K562 (cell line): ENCODE data around the gene FASTK. TPM values are rescaled to one million over a fixed set of nuclear protein-coding genes. Genes with fewer than 3 reads are reported as not detected.
A peak's percentile ranks its signal among the peaks of the same experiment; 100 is the strongest.

Source experiments
- ADNP ChIP-seq: fragments of 200-800 bp; sonication (Bioruptor generic); IDR thresholded peaks from 2 replicates; pipeline ENCODE4 v1.6.1; 2016; ENCODE audit warnings: missing genetic modification characterization, missing compliant biosample characterization
- FOXJ3 ChIP-seq: sonication (generic); formaldehyde crosslinking; IDR thresholded peaks from 2 replicates; pipeline ENCODE4 v1.4.0; 2020; ENCODE audit warnings: mild to moderate bottlenecking, missing genetic modification reagents
- FOXK2 ChIP-seq, 2 experiments: fragments of 450-650 bp; IDR thresholded peaks in 1 of 2; conservative IDR thresholded peaks in 1 of 2; 2 replicates each; pipeline ENCODE4 v1.6.1; 2016; ENCODE audit warnings: low read depth in 2 of 2, mild to moderate bottlenecking in 1 of 2
- GTF2F1 ChIP-seq: IDR thresholded peaks from 2 replicates; pipeline ENCODE4 v1.6.1; 2011; ENCODE audit warnings: low read depth, low read length, improper control_type of control experiment
- HNRNPL ChIP-seq: fragments of 200-400 bp; formaldehyde crosslinking; IDR thresholded peaks from 2 replicates; pipeline ENCODE4 v1.6.1; 2017; ENCODE audit warnings: low read depth, mild to moderate bottlenecking, low read length
- RBM17 ChIP-seq: fragments of 200-400 bp; formaldehyde crosslinking; IDR thresholded peaks from 2 replicates; pipeline ENCODE4 v1.6.1; 2017; ENCODE audit warnings: low read depth, mild to moderate bottlenecking, low read length, borderline replicate concordance
- SIN3A ChIP-seq, 2 experiments: fragments of 150-350 bp in 1 of 2; IDR thresholded peaks; 2 replicates each; pipeline ENCODE4 v1.6.1; 2011 to 2016; ENCODE audit warnings: borderline replicate concordance in 2 of 2, low read depth in 2 of 2, low read length in 2 of 2, mild to moderate bottlenecking in 2 of 2, moderate library complexity in 2 of 2; ENCODE audit not compliant: control insufficient read depth in 1 of 2
- SLC30A9 ChIP-seq: fragments of 250-450 bp; sonication (Bioruptor Pico); IDR thresholded peaks from 2 replicates; pipeline ENCODE4 v1.8.0; 2022; ENCODE audit warnings: mild to moderate bottlenecking, moderate library complexity
- SMARCA4 ChIP-seq: fragments of 450-650 bp; IDR thresholded peaks from 2 replicates; pipeline ENCODE4 v1.6.1; 2016
- TAF9B ChIP-seq: fragments of 450-650 bp; IDR thresholded peaks from 2 replicates; pipeline ENCODE4 v1.6.1; 2018; ENCODE audit warnings: mild to moderate bottlenecking; ENCODE audit not compliant: partially characterized antibody
- ZNF197 ChIP-seq: fragments of 200-800 bp; sonication (Bioruptor generic); IDR thresholded peaks from 2 replicates; pipeline ENCODE4 v1.6.1; 2016; ENCODE audit warnings: low read depth, missing genetic modification characterization, missing compliant biosample characterization
- ZNF696 ChIP-seq: fragments of 250-450 bp; sonication (Bioruptor Pico); conservative IDR thresholded peaks from 2 replicates; pipeline ENCODE4 v1.4.0; 2020; ENCODE audit warnings: mild to moderate bottlenecking, moderate library complexity
- ZNF699 ChIP-seq: fragments of 250-450 bp; sonication (Bioruptor Pico); IDR thresholded peaks from 2 replicates; pipeline ENCODE4 v1.8.0; 2021; ENCODE audit warnings: mild to moderate bottlenecking, moderate library complexity; ENCODE audit not compliant: insufficient replicate concordance
- ZNF785 ChIP-seq: fragments of 250-450 bp; sonication (Bioruptor Pico); IDR thresholded peaks from 2 replicates; pipeline ENCODE4 v1.4.0; 2020; ENCODE audit warnings: mild to moderate bottlenecking
- polyA plus RNA-seq, 8 experiments: library from polyadenylated mRNA; depleted of rRNA in 4 of 8; stranded (reverse) in 5 of 8; unstranded in 3 of 8; fragments of >200 nt; fragmentation: Nextera tagmentation in 2 of 8; fragmentation: Illumina TruSeq in 1 of 8; extraction: Ambion mirVana in 2 of 8; extraction: Trizol in 1 of 8; gene quantifications; 2 replicates each; pipeline versions ENCODE4 v1.2.1 to v1.2.3, GENCODE V29; 2011 to 2014; ENCODE audit warnings: inconsistent platforms in 1 of 8, missing spikeins in 1 of 8
- total RNA-seq, 7 experiments: library from RNA; depleted of rRNA in 6 of 7; stranded (reverse); fragments of >200 nt in 6 of 7; fragmentation: Illumina TruSeq in 2 of 7; extraction: Trizol in 2 of 7; gene quantifications; 2 replicates each; pipeline versions ENCODE4 v1.2.1 to v1.2.3, GENCODE V29; 2011 to 2021; ENCODE audit warnings: low replicate concordance in 1 of 7
- TF ChIP-seq, protein P1 (sequence below): fragments of 250-450 bp; sonication (Bioruptor Pico); IDR thresholded peaks from 2 replicates; pipeline ENCODE4 v1.5.0; 2021
- TF ChIP-seq, protein P2 (sequence below): sonication (generic); formaldehyde crosslinking; IDR thresholded peaks from 2 replicates; pipeline ENCODE4 v1.8.0; 2022; ENCODE audit warnings: mild to moderate bottlenecking, missing genetic modification reagents
- TF ChIP-seq, protein P3 (sequence below): fragments of 250-450 bp; sonication (Bioruptor Pico); IDR thresholded peaks from 2 replicates; pipeline ENCODE4 v1.8.0; 2021; ENCODE audit warnings: mild to moderate bottlenecking, moderate library complexity
- TF ChIP-seq, protein P4 (sequence below): fragments of 250-450 bp; sonication (Bioruptor Pico); IDR thresholded peaks from 2 replicates; pipeline ENCODE4 v1.4.0; 2020
- TF ChIP-seq, protein P5 (sequence below): fragments of 200-400 bp; formaldehyde crosslinking; IDR thresholded peaks from 2 replicates; pipeline ENCODE4 v1.6.1; 2017; ENCODE audit warnings: mild to moderate bottlenecking, low read depth, low read length, moderate library complexity

Gene FASTK
- total and polyA plus RNA-seq, 9 of the 15 experiments (the other 6 are each of a cell fraction or from before 2014, with no cell fraction given) = 0.51 to 150 (median 48.2) TPM

DNA sequence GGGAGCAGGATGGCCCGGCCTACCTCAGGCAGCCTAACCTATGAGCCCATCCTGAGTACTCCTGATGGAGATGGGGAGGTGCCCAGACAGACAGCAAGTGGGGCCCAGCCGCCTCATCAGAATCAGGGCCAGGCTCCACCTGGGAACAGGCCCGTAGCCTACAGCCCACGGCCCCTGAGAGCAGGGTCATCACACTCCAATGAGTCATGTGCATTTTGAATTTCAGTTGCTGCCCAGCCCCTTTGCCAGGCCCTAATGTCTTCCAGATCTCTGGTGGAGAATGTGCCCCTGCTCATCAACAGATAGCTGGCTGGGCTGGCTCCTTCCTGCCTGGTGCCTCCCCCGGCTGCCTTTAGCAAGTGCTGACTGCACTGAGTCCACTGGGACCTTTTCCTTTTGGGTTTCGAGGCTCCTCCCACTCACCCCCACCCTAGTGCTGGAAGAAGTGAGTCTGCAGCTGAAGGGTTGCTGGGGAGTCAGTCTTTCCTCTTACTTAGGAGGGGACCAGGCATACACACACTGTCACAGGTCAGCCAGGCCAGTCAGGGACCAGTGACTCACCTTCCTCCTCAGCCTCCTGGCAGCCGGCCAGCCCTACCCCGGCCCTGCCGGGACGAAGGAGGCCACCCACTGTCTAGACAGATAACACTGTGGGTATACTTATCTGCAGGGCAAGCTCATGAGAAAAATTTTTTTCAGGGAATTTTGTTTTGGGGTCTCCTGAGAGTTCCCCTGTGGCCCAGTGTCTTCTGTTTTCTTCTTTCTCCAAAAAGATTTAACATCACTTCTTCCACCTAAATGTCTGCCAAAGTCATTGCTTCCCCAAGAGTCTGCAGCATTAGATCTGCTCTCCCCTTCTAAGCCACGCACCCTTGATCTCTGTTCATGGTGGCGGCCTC lies 41.4 kb downstream of the FASTK start (continued):
- TF ChIP-seq, protein P1, sequence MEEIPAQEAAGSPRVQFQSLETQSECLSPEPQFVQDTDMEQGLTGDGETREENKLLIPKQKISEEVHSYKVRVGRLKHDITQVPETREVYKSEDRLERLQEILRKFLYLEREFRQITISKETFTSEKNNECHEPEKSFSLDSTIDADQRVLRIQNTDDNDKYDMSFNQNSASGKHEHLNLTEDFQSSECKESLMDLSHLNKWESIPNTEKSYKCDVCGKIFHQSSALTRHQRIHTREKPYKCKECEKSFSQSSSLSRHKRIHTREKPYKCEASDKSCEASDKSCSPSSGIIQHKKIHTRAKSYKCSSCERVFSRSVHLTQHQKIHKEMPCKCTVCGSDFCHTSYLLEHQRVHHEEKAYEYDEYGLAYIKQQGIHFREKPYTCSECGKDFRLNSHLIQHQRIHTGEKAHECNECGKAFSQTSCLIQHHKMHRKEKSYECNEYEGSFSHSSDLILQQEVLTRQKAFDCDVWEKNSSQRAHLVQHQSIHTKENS (CRISPR knock-in tag) = no peak
- no peak for TF ChIP-seq GTF2F1
- no peak for TF ChIP-seq SLC30A9
- peak; percentile 100 for TF ChIP-seq SMARCA4
- peak; percentile 61 to 65; a peak in 2 of 4 replicates for TF ChIP-seq FOXK2 (conservative IDR thresholded peaks at IDR 0.05 in 1 of 2, IDR thresholded peaks at IDR 0.05 in 1 of 2; ENCODE audit: low read depth in 2 of 2)
- TF ChIP-seq, protein P2, sequence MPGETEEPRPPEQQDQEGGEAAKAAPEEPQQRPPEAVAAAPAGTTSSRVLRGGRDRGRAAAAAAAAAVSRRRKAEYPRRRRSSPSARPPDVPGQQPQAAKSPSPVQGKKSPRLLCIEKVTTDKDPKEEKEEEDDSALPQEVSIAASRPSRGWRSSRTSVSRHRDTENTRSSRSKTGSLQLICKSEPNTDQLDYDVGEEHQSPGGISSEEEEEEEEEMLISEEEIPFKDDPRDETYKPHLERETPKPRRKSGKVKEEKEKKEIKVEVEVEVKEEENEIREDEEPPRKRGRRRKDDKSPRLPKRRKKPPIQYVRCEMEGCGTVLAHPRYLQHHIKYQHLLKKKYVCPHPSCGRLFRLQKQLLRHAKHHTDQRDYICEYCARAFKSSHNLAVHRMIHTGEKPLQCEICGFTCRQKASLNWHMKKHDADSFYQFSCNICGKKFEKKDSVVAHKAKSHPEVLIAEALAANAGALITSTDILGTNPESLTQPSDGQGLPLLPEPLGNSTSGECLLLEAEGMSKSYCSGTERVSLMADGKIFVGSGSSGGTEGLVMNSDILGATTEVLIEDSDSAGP = no peak
- no peak for TF ChIP-seq RBM17
- TF ChIP-seq HNRNPL = peak; percentile 77; the same call in 1 of the 2 replicates
- TF ChIP-seq ADNP (tag) = no peak
- TF ChIP-seq SIN3A (IDR thresholded peaks at IDR 0.05; ENCODE audit: borderline replicate concordance in 2 of 2, control insufficient read depth in 1 of 2, low read depth in 2 of 2, low read length in 2 of 2) = peak; percentile 64 to 69; a peak in 2 of 4 replicates
- 0 out of 2 replicates have a peak, but pooled peaks have one; percentile 75 for TF ChIP-seq ZNF197
- TF ChIP-seq FOXJ3 = no peak
- TF ChIP-seq, protein P3, sequence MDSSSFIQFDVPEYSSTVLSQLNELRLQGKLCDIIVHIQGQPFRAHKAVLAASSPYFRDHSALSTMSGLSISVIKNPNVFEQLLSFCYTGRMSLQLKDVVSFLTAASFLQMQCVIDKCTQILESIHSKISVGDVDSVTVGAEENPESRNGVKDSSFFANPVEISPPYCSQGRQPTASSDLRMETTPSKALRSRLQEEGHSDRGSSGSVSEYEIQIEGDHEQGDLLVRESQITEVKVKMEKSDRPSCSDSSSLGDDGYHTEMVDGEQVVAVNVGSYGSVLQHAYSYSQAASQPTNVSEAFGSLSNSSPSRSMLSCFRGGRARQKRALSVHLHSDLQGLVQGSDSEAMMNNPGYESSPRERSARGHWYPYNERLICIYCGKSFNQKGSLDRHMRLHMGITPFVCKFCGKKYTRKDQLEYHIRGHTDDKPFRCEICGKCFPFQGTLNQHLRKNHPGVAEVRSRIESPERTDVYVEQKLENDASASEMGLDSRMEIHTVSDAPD = no peak
- TF ChIP-seq ZNF696 = no peak
- no peak for TF ChIP-seq TAF9B
- TF ChIP-seq, protein P4, sequence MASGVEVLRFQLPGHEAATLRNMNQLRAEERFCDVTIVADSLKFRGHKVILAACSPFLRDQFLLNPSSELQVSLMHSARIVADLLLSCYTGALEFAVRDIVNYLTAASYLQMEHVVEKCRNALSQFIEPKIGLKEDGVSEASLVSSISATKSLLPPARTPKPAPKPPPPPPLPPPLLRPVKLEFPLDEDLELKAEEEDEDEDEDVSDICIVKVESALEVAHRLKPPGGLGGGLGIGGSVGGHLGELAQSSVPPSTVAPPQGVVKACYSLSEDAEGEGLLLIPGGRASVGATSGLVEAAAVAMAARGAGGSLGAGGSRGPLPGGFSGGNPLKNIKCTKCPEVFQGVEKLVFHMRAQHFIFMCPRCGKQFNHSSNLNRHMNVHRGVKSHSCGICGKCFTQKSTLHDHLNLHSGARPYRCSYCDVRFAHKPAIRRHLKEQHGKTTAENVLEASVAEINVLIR (CRISPR knock-in tag) = 0 out of 2 replicates have a peak, but pooled peaks have one; percentile 4
- no peak for TF ChIP-seq ZNF785 (CRISPR knock-in tag)
- no peak for TF ChIP-seq ZNF699
- TF ChIP-seq, protein P5, sequence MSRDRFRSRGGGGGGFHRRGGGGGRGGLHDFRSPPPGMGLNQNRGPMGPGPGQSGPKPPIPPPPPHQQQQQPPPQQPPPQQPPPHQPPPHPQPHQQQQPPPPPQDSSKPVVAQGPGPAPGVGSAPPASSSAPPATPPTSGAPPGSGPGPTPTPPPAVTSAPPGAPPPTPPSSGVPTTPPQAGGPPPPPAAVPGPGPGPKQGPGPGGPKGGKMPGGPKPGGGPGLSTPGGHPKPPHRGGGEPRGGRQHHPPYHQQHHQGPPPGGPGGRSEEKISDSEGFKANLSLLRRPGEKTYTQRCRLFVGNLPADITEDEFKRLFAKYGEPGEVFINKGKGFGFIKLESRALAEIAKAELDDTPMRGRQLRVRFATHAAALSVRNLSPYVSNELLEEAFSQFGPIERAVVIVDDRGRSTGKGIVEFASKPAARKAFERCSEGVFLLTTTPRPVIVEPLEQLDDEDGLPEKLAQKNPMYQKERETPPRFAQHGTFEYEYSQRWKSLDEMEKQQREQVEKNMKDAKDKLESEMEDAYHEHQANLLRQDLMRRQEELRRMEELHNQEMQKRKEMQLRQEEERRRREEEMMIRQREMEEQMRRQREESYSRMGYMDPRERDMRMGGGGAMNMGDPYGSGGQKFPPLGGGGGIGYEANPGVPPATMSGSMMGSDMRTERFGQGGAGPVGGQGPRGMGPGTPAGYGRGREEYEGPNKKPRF = no peak
